ENCODE data around the gene GAB1. TPM values are rescaled to one million over a fixed set of nuclear protein-coding genes. Genes with fewer than 3 reads are reported as not detected.

GAB1 gene
- total and polyA plus RNA-seq, 9 donors, result 10.7 to 50.3 (median 32.4) TPM

GRCh38 chr4:143356493-143356892 lies 19.8 kb downstream of the GAB1 start:
- Histone ChIP-seq H3K4me1 (ENCODE audit: insufficient read depth) (peaks cover 30% of the 10 kb centered on the region), H3K9me3 (no peaks in the 10 kb centered on the region), H3K4me3 (no peak overlapping the region), H3K36me3 (no peaks in the 10 kb centered on the region), H3K27me3 (no peaks in the 10 kb centered on the region), H3K27ac (no peak overlapping the region)
- no peak for TF ChIP-seq CTCF (IDR thresholded peaks at IDR 0.05)
- no peak for TF ChIP-seq EP300 (IDR thresholded peaks at IDR 0.05)
- TF ChIP-seq POLR2A (IDR thresholded peaks at IDR 0.05), result no peak
- WGBS, 3 donors, result 8 to 24% (median 17%) methylated on average over 3 of the region's 3 CpGs
- intact Hi-C loops (cut with DNase I), result no loop called here
- no peak for DNase-seq

GRCh38 chr4:143357161-143357845 lies 20.6 kb downstream of the GAB1 start:
- WGBS, 3 donors, result 92 to 100% (median 96%) methylated on average over 1 of the region's 1 CpG
- H3K4me1 ChIP-seq (ENCODE audit: insufficient read depth), result peaks cover 25% of the 10 kb centered on the region
- H3K27me3 ChIP-seq, result no peaks in the 10 kb centered on the region
- no peak for DNase-seq
- no peak overlapping the region for H3K4me3 ChIP-seq
- H3K9me3 ChIP-seq, result no peaks in the 10 kb centered on the region
- no peak for TF ChIP-seq POLR2A (IDR thresholded peaks at IDR 0.05)
- TF ChIP-seq EP300 (IDR thresholded peaks at IDR 0.05), result no peak
- TF ChIP-seq CTCF (IDR thresholded peaks at IDR 0.05), result no peak
- no peak overlapping the region for H3K27ac ChIP-seq
- H3K36me3 ChIP-seq, result no peaks in the 10 kb centered on the region
- intact Hi-C loops (cut with DNase I), result no loop called here

- H3K27me3 ChIP-seq, result no peaks in the 10 kb centered on the region
- no peaks in the 10 kb centered on the region for H3K36me3 ChIP-seq
- TF ChIP-seq EP300 (IDR thresholded peaks at IDR 0.05), result no peak
- TF ChIP-seq CTCF (IDR thresholded peaks at IDR 0.05), result no peak
- no peak for TF ChIP-seq POLR2A (IDR thresholded peaks at IDR 0.05)
- WGBS, 3 donors, result 78 to 83% (median 82%) methylated on average over 3 of the region's 3 CpGs
- intact Hi-C loops (cut with DNase I), result no loop called here
- H3K4me3 ChIP-seq, result no peak overlapping the region
- peaks cover 25% of the 10 kb centered on the region for H3K4me1 ChIP-seq (ENCODE audit: insufficient read depth)
- H3K9me3 ChIP-seq, result no peaks in the 10 kb centered on the region
- H3K27ac ChIP-seq, result peak overlapping the region in 1 of 2 donors; percentile 49
- no peak for DNase-seq
These were observed 21.7 kb downstream of the GAB1 start for GRCh38 chr4:143358419-143358818.

GRCh38 chr4:143358923-143359643 lies 22.4 kb downstream of the GAB1 start:
- no peak for DNase-seq
- 21 to 22% (median 21%) methylated on average over 6 of the region's 6 CpGs for WGBS, 3 donors
- TF ChIP-seq CTCF (IDR thresholded peaks at IDR 0.05) (no peak), POLR2A (IDR thresholded peaks at IDR 0.05) (no peak), EP300 (IDR thresholded peaks at IDR 0.05) (no peak)
- H3K9me3 ChIP-seq, result no peaks in the 10 kb centered on the region
- no peak overlapping the region for H3K4me3 ChIP-seq
- peak overlapping the region in 1 of 2 donors; percentile 49 for H3K27ac ChIP-seq
- no peaks in the 10 kb centered on the region for H3K27me3 ChIP-seq
- H3K36me3 ChIP-seq, result no peaks in the 10 kb centered on the region
- intact Hi-C loops (cut with DNase I), result no loop called here
- H3K4me1 ChIP-seq (ENCODE audit: insufficient read depth), result peaks cover 25% of the 10 kb centered on the region

Data from ovary (tissue), 9 donors.